OCI-LY3 (cell line): ENCODE data around the gene PROK1.

Source experiments
- H2AFZ ChIP-seq: fragments of 200-600, 300-600 bp; shearing (Covaris generic); 2 replicates; pipeline ENCODE4 v1.6.0; 2014; ENCODE audit warnings: antibody characterized with exemption, low read depth, low read length
- H3K27ac ChIP-seq: fragments of 200-600, 300-600 bp; sonication (generic); 2 replicates; pipeline ENCODE4 v1.5.1; 2014; ENCODE audit warnings: mild to moderate bottlenecking, low read length, moderate library complexity, mixed read lengths
- H3K27me3 ChIP-seq: fragments of 200-600, 300-600 bp; sonication (generic); 2 replicates; pipeline ENCODE4 v1.6.1; 2014; ENCODE audit warnings: low read depth, low read length, mixed read lengths
- H3K36me3 ChIP-seq: fragments of 200-600, 300-600 bp; sonication (generic); replicated peaks from 2 replicates; pipeline ENCODE3; 2014; ENCODE audit warnings: low read depth, low read length, mixed read lengths
- H3K4me1 ChIP-seq: fragments of 300-600, 200-600 bp; sonication (generic); 2 replicates; pipeline ENCODE4 v1.6.1; 2014; ENCODE audit warnings: low read length, mixed read lengths
- H3K4me2 ChIP-seq: fragments of 200-600, 300-600 bp; sonication (generic); 2 replicates; pipeline ENCODE4 v1.6.1; 2014; ENCODE audit warnings: low read length, mixed read lengths
- H3K4me3 ChIP-seq: fragments of 300-600, 200-600 bp; sonication (generic); 2 replicates; pipeline ENCODE4 v1.5.1; 2014; ENCODE audit warnings: antibody characterized with exemption, mild to moderate bottlenecking, low read length, moderate library complexity
- H3K79me2 ChIP-seq: fragments of 300-600, 200-600 bp; shearing (Covaris generic); 2 replicates; pipeline ENCODE4 v1.6.1; 2014; ENCODE audit warnings: mild to moderate bottlenecking, low read length, mixed read lengths
- H3K9ac ChIP-seq: fragments of 300-600, 200-600 bp; shearing (Covaris generic); 2 replicates; pipeline ENCODE4 v1.6.0; 2014; ENCODE audit warnings: mild to moderate bottlenecking, low read length, moderate library complexity
- H3K9me3 ChIP-seq: fragments of 200-600, 300-600 bp; shearing (Covaris generic); 2 replicates; pipeline ENCODE4 v1.6.1; 2014; ENCODE audit warnings: low read length, mixed read lengths; ENCODE audit not compliant: insufficient read depth
- H4K20me1 ChIP-seq: fragments of 200-600, 300-600 bp; sonication (generic); 2 replicates; pipeline ENCODE4 v1.6.1; 2016; ENCODE audit warnings: low read length, mixed read lengths; ENCODE audit not compliant: insufficient read depth
- EZH2phosphoT487 ChIP-seq: fragments of 200-600 bp; shearing (Covaris generic); IDR thresholded peaks from 2 replicates; pipeline ENCODE4 v1.6.1; 2018; ENCODE audit warnings: antibody characterized with exemption, mixed run types, low read depth
- TF ChIP-seq, protein P1 (sequence below): fragments of 200-600, 300-600 bp; sonication (generic); IDR thresholded peaks from 2 replicates; pipeline ENCODE4 v1.5.1; 2014; ENCODE audit warnings: antibody characterized with exemption, low read length, low read depth

The PROK1 gene

DNA sequence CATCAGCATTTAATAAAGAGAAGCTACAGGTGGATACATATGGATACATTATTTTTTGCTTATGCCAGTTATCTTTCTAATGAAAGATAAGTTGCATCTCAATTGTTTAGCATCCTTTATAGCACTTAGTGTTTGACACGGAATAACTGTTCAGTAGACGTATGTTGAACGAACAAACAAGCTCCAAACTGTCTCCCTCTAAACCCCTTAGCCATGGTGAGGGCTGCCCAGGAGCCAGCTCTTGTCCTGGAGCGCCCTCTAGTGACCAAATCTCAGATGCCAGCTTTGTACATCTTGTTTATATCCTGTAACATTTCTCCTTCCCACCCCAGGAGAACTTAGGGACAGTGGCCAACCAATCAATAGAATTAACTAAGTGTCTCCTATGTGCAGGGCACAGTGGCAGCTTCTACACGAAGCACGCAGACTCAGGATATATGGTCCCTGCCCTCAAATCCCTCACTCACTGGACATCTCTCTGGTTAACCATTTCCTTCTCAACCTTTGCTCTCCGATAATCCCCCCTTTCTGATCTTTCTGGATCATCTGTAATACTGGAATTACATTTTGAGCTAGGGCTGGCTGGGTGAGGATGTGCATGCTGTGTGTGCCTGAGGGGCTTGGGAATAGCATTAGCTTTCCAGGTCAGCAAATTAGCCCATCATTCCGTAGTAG is 45.1 kb downstream of the PROK1 start:
- H3K9me3 ChIP-seq, result no peaks in the 10 kb centered on the region
- no peaks in the 10 kb centered on the region for H3K27me3 ChIP-seq
- H3K4me2 ChIP-seq, result no peak overlapping the region
- TF ChIP-seq, protein P1, sequence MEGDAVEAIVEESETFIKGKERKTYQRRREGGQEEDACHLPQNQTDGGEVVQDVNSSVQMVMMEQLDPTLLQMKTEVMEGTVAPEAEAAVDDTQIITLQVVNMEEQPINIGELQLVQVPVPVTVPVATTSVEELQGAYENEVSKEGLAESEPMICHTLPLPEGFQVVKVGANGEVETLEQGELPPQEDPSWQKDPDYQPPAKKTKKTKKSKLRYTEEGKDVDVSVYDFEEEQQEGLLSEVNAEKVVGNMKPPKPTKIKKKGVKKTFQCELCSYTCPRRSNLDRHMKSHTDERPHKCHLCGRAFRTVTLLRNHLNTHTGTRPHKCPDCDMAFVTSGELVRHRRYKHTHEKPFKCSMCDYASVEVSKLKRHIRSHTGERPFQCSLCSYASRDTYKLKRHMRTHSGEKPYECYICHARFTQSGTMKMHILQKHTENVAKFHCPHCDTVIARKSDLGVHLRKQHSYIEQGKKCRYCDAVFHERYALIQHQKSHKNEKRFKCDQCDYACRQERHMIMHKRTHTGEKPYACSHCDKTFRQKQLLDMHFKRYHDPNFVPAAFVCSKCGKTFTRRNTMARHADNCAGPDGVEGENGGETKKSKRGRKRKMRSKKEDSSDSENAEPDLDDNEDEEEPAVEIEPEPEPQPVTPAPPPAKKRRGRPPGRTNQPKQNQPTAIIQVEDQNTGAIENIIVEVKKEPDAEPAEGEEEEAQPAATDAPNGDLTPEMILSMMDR, result peak; percentile 78
- no peak for TF ChIP-seq EZH2phosphoT487
- no peak overlapping the region for H3K4me3 ChIP-seq
- no peaks in the 10 kb centered on the region for H3K4me1 ChIP-seq
- no peaks in the 10 kb centered on the region for H3K79me2 ChIP-seq
- no peaks in the 10 kb centered on the region for H4K20me1 ChIP-seq
- H3K36me3 ChIP-seq, result no peaks in the 10 kb centered on the region
- no peak overlapping the region for H2AFZ ChIP-seq
- H3K27ac ChIP-seq, result no peak overlapping the region
- H3K9ac ChIP-seq, result no peak overlapping the region

DNA sequence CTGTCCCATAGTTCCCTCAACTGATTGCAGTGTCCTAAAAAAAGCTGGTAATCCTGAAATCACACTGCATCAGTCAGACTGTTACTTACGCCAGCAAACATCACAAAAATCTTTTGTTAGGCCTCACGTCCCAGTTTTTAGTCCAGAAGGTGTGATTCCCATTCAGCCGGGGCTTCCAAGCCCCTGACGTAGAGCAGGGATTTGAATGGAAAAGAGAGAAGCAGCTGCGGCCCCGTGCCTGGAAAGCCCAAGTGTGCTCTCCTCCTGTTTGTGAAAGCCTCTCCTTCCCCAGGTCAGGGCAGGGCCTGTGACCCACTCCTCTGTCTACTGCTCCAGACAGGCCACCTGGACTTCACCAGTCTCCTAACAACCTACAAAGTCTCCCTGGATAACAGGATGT is 47.3 kb downstream of the PROK1 start:
- Histone ChIP-seq H3K4me3 (no peak overlapping the region), H3K27ac (no peak overlapping the region), H3K27me3 (no peaks in the 10 kb centered on the region), H3K79me2 (no peaks in the 10 kb centered on the region), H4K20me1 (no peaks in the 10 kb centered on the region), H2AFZ (no peak overlapping the region), H3K36me3 (no peaks in the 10 kb centered on the region), H3K4me2 (no peak overlapping the region), H3K9ac (no peak overlapping the region), H3K9me3 (no peaks in the 10 kb centered on the region), H3K4me1 (peaks cover 12% of the 10 kb centered on the region)
- no peak for TF ChIP-seq EZH2phosphoT487
- TF ChIP-seq, protein P1, result no peak

DNA sequence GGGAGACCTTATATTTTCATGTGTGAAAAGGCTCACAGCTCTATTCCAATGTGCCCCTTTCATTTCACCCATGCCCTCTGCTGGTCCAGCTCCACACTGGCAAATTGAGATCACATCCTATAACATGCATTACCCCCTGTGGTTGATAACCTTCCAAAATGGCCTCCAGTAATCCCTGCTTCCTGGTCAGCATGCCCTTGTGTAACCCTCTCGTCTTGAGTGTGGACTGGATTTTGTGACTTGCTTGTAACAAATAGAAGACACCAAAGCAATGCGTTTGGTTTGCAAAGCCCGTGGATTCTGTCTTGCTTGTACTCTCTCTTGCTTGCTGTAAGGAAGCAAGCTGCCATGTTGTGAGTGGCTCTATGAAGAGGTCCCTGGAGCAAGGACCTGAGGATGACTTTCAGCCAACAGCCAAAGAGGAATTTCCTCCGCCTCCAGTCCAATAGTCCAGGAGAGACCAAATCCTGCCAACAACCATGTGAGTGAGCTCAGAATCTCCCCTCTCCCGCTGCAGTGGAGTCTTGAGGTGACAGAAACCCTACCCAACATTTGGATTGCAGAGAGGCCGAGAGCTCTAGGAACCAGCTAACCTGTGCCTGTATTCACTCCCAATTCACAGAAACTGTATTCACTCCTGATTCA is 50.7 kb downstream of the PROK1 start:
- Histone ChIP-seq H3K36me3 (no peaks in the 10 kb centered on the region), H3K27me3 (no peaks in the 10 kb centered on the region), H3K79me2 (no peaks in the 10 kb centered on the region), H3K4me2 (no peak overlapping the region), H3K9ac (no peak overlapping the region), H3K9me3 (no peaks in the 10 kb centered on the region), H4K20me1 (no peaks in the 10 kb centered on the region), H3K4me1 (peaks cover 12% of the 10 kb centered on the region), H3K4me3 (no peak overlapping the region), H2AFZ (no peak overlapping the region), H3K27ac (no peak overlapping the region)
- TF ChIP-seq EZH2phosphoT487, result no peak
- TF ChIP-seq, protein P1, result no peak

GRCh38 chr1:110502402-110503151 is 51.6 kb downstream of the PROK1 start:
- Histone ChIP-seq H3K4me2 (peak overlapping the region; percentile 52), H3K9me3 (no peaks in the 10 kb centered on the region), H3K27ac (no peak overlapping the region), H3K4me1 (peaks cover 12% of the 10 kb centered on the region), H3K36me3 (no peaks in the 10 kb centered on the region), H3K79me2 (no peaks in the 10 kb centered on the region), H3K27me3 (no peaks in the 10 kb centered on the region), H2AFZ (no peak overlapping the region), H3K9ac (no peak overlapping the region), H3K4me3 (no peak overlapping the region), H4K20me1 (no peaks in the 10 kb centered on the region)
- TF ChIP-seq, protein P1, result no peak
- no peak for TF ChIP-seq EZH2phosphoT487
